Activated T-cell treated with anti-CD3 and anti-CD28 coated beads, Interleukin-2, amount 50 U/mL, for 48 hours (primary cell): ENCODE measurements around the gene STX2.
A peak's percentile ranks its signal among the peaks of the same experiment; 100 is the strongest.
"Not testable (repeated sequence)": the region's sequence is repeated elsewhere in the genome, so short reads cannot be mapped to it uniquely, and the experiment has no call there.

ENCODE experiments used
- DNase-seq, 2 experiments: peaks; one replicate each; pipeline ENCODE4 v3.0.0-alpha.2; 2020

Gene STX2

GRCh38 chr12:130838951-130839769 lies at the start of gene STX2:
STX2 (minus strand) TSS chr12:130839250; CDS start chr12:130839099, 151 bp downstream.
- peak; percentile 87 to 93 for DNase-seq

GRCh38 chr12:130887190-130887589 lies 48.1 kb upstream of the STX2 start:
- DNase-seq: not testable (repeated sequence)

- DNase-seq: no peak
Measured at GRCh38 chr12:130881548-130881947, 42.5 kb upstream of the STX2 start.

GRCh38 chr12:130881046-130881445 lies 42.0 kb upstream of the STX2 start:
- no peak for DNase-seq

GRCh38 chr12:130880411-130880885 lies 41.4 kb upstream of the STX2 start:
- peak in 1 of 2 experiments; percentile 38 for DNase-seq

GRCh38 chr12:130879781-130880389 lies 40.8 kb upstream of the STX2 start:
- DNase-seq: peak in 1 of 2 experiments; percentile 30

- DNase-seq: peak in 1 of 2 experiments; percentile 31
Measured at GRCh38 chr12:130879212-130879686, 40.2 kb upstream of the STX2 start.

GRCh38 chr12:130878193-130879185 lies 39.4 kb upstream of the STX2 start:
- peak; percentile 41 for DNase-seq

- no peak for DNase-seq
Measured at GRCh38 chr12:130877333-130877732, 38.3 kb upstream of the STX2 start.

GRCh38 chr12:130876758-130877157 lies 37.7 kb upstream of the STX2 start:
- no peak for DNase-seq

GRCh38 chr12:130876297-130876696 lies 37.2 kb upstream of the STX2 start:
- DNase-seq: no peak

GRCh38 chr12:130875708-130876107 lies 36.7 kb upstream of the STX2 start:
- DNase-seq: not testable (repeated sequence)

- no peak for DNase-seq
Measured at GRCh38 chr12:130875193-130875592, 36.1 kb upstream of the STX2 start.

- no peak for DNase-seq
Measured at GRCh38 chr12:130874696-130875095, 35.6 kb upstream of the STX2 start.

- DNase-seq: peak in 1 of 2 experiments; percentile 35
Measured at GRCh38 chr12:130873825-130874224, 34.8 kb upstream of the STX2 start.

- no peak for DNase-seq
Measured at GRCh38 chr12:130873106-130873795, 34.2 kb upstream of the STX2 start.

GRCh38 chr12:130872179-130873096 lies 33.4 kb upstream of the STX2 start:
- peak; percentile 63 to 64 for DNase-seq

GRCh38 chr12:130871286-130872178 lies 32.5 kb upstream of the STX2 start, which contains the start of gene RAN:
RAN (plus strand) TSS chr12:130872066; CDS start chr12:130872594, 528 bp downstream.
- peak; percentile 91 to 96 for DNase-seq

- DNase-seq: peak; percentile 78 to 81
Measured at GRCh38 chr12:130870442-130871285, 31.6 kb upstream of the STX2 start.
